Measurements from ENCODE around the gene KIAA0825. TPM values are rescaled to one million over a fixed set of nuclear protein-coding genes. Genes with fewer than 3 reads are reported as not detected.

The KIAA0825 gene
- total RNA-seq, 2 experiments from 2014 or later = 0.19 to 0.32 TPM

DNA sequence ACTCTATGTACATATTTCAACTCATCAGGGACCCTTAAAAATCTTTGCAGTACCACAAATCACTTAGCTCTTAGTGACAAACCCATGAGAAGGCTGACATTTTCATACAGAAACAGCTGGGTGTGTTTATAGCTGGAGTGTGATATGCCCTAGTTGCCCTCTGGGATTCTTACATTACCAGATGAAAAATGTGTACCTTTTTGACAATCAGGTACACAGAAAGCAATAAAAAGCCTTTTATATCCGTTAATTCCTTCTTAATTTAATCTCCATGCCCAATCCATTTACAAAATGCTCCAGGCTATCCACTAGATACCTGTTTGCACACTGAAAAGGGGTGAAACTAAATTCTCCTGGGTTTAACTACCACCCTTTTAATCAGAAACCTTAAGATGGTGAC, 222.9 kb downstream of the KIAA0825 start:
- intact Hi-C loops (cut with micrococcal nuclease; ENCODE audit: unreplicated experiment) = no loop called here
- H3K9me2 ChIP-seq (ENCODE audit: insufficient read depth, low read length) = no peaks in the 10 kb centered on the region
- no peaks in the 10 kb centered on the region for H3K9me3 ChIP-seq (ENCODE audit: low read length)
- no peak for TF ChIP-seq EZH2phosphoT487 (IDR thresholded peaks at IDR 0.05; ENCODE audit: borderline replicate concordance, low read depth, low read length)
- TF ChIP-seq, protein P1, sequence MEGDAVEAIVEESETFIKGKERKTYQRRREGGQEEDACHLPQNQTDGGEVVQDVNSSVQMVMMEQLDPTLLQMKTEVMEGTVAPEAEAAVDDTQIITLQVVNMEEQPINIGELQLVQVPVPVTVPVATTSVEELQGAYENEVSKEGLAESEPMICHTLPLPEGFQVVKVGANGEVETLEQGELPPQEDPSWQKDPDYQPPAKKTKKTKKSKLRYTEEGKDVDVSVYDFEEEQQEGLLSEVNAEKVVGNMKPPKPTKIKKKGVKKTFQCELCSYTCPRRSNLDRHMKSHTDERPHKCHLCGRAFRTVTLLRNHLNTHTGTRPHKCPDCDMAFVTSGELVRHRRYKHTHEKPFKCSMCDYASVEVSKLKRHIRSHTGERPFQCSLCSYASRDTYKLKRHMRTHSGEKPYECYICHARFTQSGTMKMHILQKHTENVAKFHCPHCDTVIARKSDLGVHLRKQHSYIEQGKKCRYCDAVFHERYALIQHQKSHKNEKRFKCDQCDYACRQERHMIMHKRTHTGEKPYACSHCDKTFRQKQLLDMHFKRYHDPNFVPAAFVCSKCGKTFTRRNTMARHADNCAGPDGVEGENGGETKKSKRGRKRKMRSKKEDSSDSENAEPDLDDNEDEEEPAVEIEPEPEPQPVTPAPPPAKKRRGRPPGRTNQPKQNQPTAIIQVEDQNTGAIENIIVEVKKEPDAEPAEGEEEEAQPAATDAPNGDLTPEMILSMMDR (conservative IDR thresholded peaks at IDR 0.05; ENCODE audit: low read length) = no peak
- ChIA-PET POLR2A (interaction anchor here (0.7 kb wide), 1 partner anchor 365 kb away, joined by 3 read pairs; no protein-coding TSS in a partner anchor), CTCF (ENCODE audit: unreplicated experiment) (no interaction called here)
- H3K4me1 ChIP-seq (ENCODE audit: insufficient read depth, low read length, poor library complexity, severe bottlenecking) = no peaks in the 10 kb centered on the region
- H3K36me3 ChIP-seq (ENCODE audit: insufficient read depth, low read length) = no peaks in the 10 kb centered on the region
- BruUV-seq (replicated peaks) = no TSS peak
- DNase-seq (ENCODE audit: low spot score) = no peak
- no peak overlapping the region for H3K4me3 ChIP-seq (ENCODE audit: low read depth, low read length, poor library complexity, severe bottlenecking)
- H3K27ac ChIP-seq (ENCODE audit: low read depth, low read length, poor library complexity, severe bottlenecking) = no peak overlapping the region
- no peaks in the 10 kb centered on the region for H4K20me1 ChIP-seq (ENCODE audit: insufficient read depth, low read length)
- H2AFZ ChIP-seq (ENCODE audit: low read length) = no peak overlapping the region
- H3K4me2 ChIP-seq (ENCODE audit: low read length) = no peak overlapping the region
- H3K79me2 ChIP-seq (ENCODE audit: insufficient read depth, low read depth, low read length) = no peaks in the 10 kb centered on the region

DNA sequence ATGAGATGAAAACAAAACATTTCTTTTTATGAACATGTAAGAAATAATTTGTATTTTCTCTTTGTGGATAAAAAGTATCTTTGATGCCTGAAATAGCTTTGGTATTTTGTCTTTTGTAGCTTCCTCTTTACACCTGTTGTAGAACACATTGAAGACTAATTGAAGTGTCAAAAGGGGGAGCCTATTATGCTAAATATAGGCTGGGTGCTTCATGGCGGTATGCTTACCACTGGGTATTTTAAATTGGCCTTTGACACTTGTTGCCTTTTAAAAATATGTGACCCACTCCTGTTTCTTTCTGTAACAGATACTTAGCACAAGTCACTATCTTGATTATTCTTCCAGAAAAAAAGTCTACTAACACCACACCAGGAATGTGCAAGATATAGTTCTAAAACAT, 226.4 kb downstream of the KIAA0825 start:
- Histone ChIP-seq H3K27ac (ENCODE audit: low read depth, low read length, poor library complexity, severe bottlenecking) (no peak overlapping the region), H3K4me1 (ENCODE audit: insufficient read depth, low read length, poor library complexity, severe bottlenecking) (no peaks in the 10 kb centered on the region), H2AFZ (ENCODE audit: low read length) (no peak overlapping the region), H3K9me3 (ENCODE audit: low read length) (no peaks in the 10 kb centered on the region), H3K4me3 (ENCODE audit: low read depth, low read length, poor library complexity, severe bottlenecking) (no peak overlapping the region), H3K4me2 (ENCODE audit: low read length) (no peak overlapping the region), H4K20me1 (ENCODE audit: insufficient read depth, low read length) (no peaks in the 10 kb centered on the region), H3K36me3 (ENCODE audit: insufficient read depth, low read length) (no peaks in the 10 kb centered on the region), H3K79me2 (ENCODE audit: insufficient read depth, low read depth, low read length) (no peaks in the 10 kb centered on the region), H3K9me2 (ENCODE audit: insufficient read depth, low read length) (no peaks in the 10 kb centered on the region)
- ChIA-PET CTCF (ENCODE audit: unreplicated experiment) (no interaction called here), POLR2A (no interaction called here)
- intact Hi-C loops (cut with micrococcal nuclease; ENCODE audit: unreplicated experiment) = no loop called here
- no peak for TF ChIP-seq EZH2phosphoT487 (IDR thresholded peaks at IDR 0.05; ENCODE audit: borderline replicate concordance, low read depth, low read length)
- TF ChIP-seq, protein P1 (conservative IDR thresholded peaks at IDR 0.05; ENCODE audit: low read length) = no peak
- DNase-seq (ENCODE audit: low spot score) = no peak
- BruUV-seq (replicated peaks) = no TSS peak

DNA sequence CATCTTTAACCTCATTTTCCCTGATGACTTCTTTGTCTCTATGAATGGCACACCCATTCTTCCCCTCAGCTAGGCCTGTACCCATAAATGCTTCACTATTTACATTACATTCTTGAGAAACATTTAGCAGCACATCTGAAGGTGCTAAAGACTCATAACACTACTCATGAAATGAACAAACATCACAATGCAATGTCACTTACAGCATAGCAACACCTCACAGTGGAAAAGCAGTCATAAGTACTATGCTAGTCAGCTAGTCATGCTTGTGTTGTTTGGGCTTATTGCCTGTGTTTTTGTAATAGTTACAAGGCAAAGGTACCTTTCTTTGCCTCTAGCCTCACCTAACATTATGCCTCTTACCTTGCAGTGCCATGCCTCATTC, 228.9 kb downstream of the KIAA0825 start:
- ChIA-PET POLR2A (no interaction called here), CTCF (ENCODE audit: unreplicated experiment) (no interaction called here)
- no peaks in the 10 kb centered on the region for H4K20me1 ChIP-seq (ENCODE audit: insufficient read depth, low read length)
- H3K27ac ChIP-seq (ENCODE audit: low read depth, low read length, poor library complexity, severe bottlenecking) = no peak overlapping the region
- no peak overlapping the region for H3K4me3 ChIP-seq (ENCODE audit: low read depth, low read length, poor library complexity, severe bottlenecking)
- no peaks in the 10 kb centered on the region for H3K9me2 ChIP-seq (ENCODE audit: insufficient read depth, low read length)
- H3K4me2 ChIP-seq (ENCODE audit: low read length) = no peak overlapping the region
- H3K4me1 ChIP-seq (ENCODE audit: insufficient read depth, low read length, poor library complexity, severe bottlenecking) = no peaks in the 10 kb centered on the region
- TF ChIP-seq, protein P1 (conservative IDR thresholded peaks at IDR 0.05; ENCODE audit: low read length) = no peak
- TF ChIP-seq EZH2phosphoT487 (IDR thresholded peaks at IDR 0.05; ENCODE audit: borderline replicate concordance, low read depth, low read length) = no peak
- no peaks in the 10 kb centered on the region for H3K79me2 ChIP-seq (ENCODE audit: insufficient read depth, low read depth, low read length)
- no TSS peak for BruUV-seq (replicated peaks)
- H3K36me3 ChIP-seq (ENCODE audit: insufficient read depth, low read length) = no peaks in the 10 kb centered on the region
- H3K9me3 ChIP-seq (ENCODE audit: low read length) = no peaks in the 10 kb centered on the region
- DNase-seq (ENCODE audit: low spot score) = no peak
- H2AFZ ChIP-seq (ENCODE audit: low read length) = no peak overlapping the region
- intact Hi-C loops (cut with micrococcal nuclease; ENCODE audit: unreplicated experiment) = no loop called here
